CD14-positive monocyte (primary cell): ENCODE data around the gene AHCY. TPM values are rescaled to one million over a fixed set of nuclear protein-coding genes. Genes with fewer than 3 reads are reported as not detected.
A peak's percentile ranks its signal among the peaks of the same experiment; 100 is the strongest.
"Not testable (repeated sequence)": the region's sequence is repeated elsewhere in the genome, so short reads cannot be mapped to it uniquely, and the experiment has no call there.

ENCODE experiments used
- DNase-seq, 3 donors: peaks; one replicate each; pipeline ENCODE4 v3.0.0-alpha.2; 2011 to 2022
- H2AFZ ChIP-seq: 2 replicates; pipeline ENCODE4 v1.6.0; 2012; ENCODE audit warnings: mild to moderate bottlenecking, low read depth, low read length, inconsistent platforms; ENCODE audit not compliant: insufficient read depth, poor library complexity, severe bottlenecking
- H3K27ac ChIP-seq, 2 donors: 1 replicate in 1 of 2; 2 replicates in 1 of 2; pipeline ENCODE4 v1.5.1; 2012 to 2013; ENCODE audit warnings: low read length in 2 of 2, control low read depth in 1 of 2, inconsistent platforms in 1 of 2, low read depth in 1 of 2, mild to moderate bottlenecking in 1 of 2
- H3K27me3 ChIP-seq, 2 donors: one replicate each; pipeline versions ENCODE4 v1.6.0 to v1.6.1; 2011 to 2013; ENCODE audit warnings: low read length in 2 of 2; ENCODE audit not compliant: control insufficient read depth in 2 of 2, insufficient read depth in 2 of 2
- H3K36me3 ChIP-seq, 2 donors: replicated peaks in 1 of 2; 1 replicate in 1 of 2; 2 replicates in 1 of 2; pipeline versions ENCODE4 v1.5.1 to v1.6.1; 2012 to 2013; ENCODE audit warnings: low read length in 2 of 2, control low read depth in 1 of 2, inconsistent platforms in 1 of 2, mild to moderate bottlenecking in 1 of 2; ENCODE audit not compliant: insufficient read depth in 2 of 2, control insufficient read depth in 1 of 2
- H3K4me1 ChIP-seq, 2 donors: 1 replicate in 1 of 2; 2 replicates in 1 of 2; pipeline versions ENCODE4 v1.5.1 to v1.6.1; 2012 to 2013; ENCODE audit warnings: low read length in 2 of 2, control low read depth in 1 of 2, inconsistent platforms in 1 of 2, mild to moderate bottlenecking in 1 of 2, moderate library complexity in 1 of 2; ENCODE audit not compliant: insufficient read depth in 2 of 2, control insufficient read depth in 1 of 2
- H3K4me2 ChIP-seq: replicated peaks from 2 replicates; pipeline ENCODE3; 2012; ENCODE audit warnings: low read length, moderate library complexity, mild to moderate bottlenecking; ENCODE audit not compliant: poor library complexity, severe bottlenecking; ENCODE audit errors: extremely low read depth
- H3K4me3 ChIP-seq, 3 experiments: fragments of 200-600 bp in 1 of 3; sonication (generic) in 1 of 3; replicated peaks in 1 of 3; 1 replicate in 2 of 3; 2 replicates in 1 of 3; pipeline ENCODE4 v1.5.1; 2011 to 2013; ENCODE audit warnings: low read length in 3 of 3, mild to moderate bottlenecking in 3 of 3, control low read depth in 2 of 3, low read depth in 2 of 3, inconsistent platforms in 1 of 3, moderate library complexity in 1 of 3
- H3K79me2 ChIP-seq: 2 replicates; pipeline ENCODE4 v1.6.0; 2012; ENCODE audit warnings: mild to moderate bottlenecking, control low read depth, inconsistent platforms, low read length, moderate library complexity; ENCODE audit not compliant: insufficient read depth
- H3K9ac ChIP-seq: 2 replicates; pipeline ENCODE4 v1.6.0; 2017; ENCODE audit warnings: low read length, mild to moderate bottlenecking; ENCODE audit not compliant: insufficient read depth, poor library complexity, severe bottlenecking
- H3K9me3 ChIP-seq, 2 donors: replicated peaks in 1 of 2; 1 replicate in 1 of 2; 2 replicates in 1 of 2; pipeline versions ENCODE4 v1.5.1 to v1.6.1; 2012 to 2013; ENCODE audit warnings: low read length in 2 of 2, control low read depth in 1 of 2; ENCODE audit not compliant: control insufficient read depth in 1 of 2, insufficient read depth in 1 of 2
- H4K20me1 ChIP-seq: 2 replicates; pipeline ENCODE4 v1.6.0; 2012; ENCODE audit warnings: mild to moderate bottlenecking, low read length, control low read depth, moderate library complexity; ENCODE audit not compliant: insufficient read depth
- H3K27ac Mint-ChIP-seq, 7 donors: one replicate each; pipeline ENCODE4 v1.8.0; 2020; ENCODE audit warnings: mild to moderate bottlenecking in 7 of 7, mixed read lengths in 7 of 7, moderate library complexity in 6 of 7, inconsistent platforms in 2 of 7
- H3K27me3 Mint-ChIP-seq, 3 donors: one replicate each; pipeline ENCODE4 v1.8.0; 2021 to 2022; ENCODE audit warnings: low read depth in 3 of 3, mild to moderate bottlenecking in 3 of 3, mixed read lengths in 3 of 3, moderate library complexity in 3 of 3, inconsistent platforms in 1 of 3
- H3K36me3 Mint-ChIP-seq, 2 donors: one replicate each; pipeline ENCODE4 v1.8.0; 2020; ENCODE audit warnings: mixed read lengths in 2 of 2, inconsistent platforms in 1 of 2, mild to moderate bottlenecking in 1 of 2
- H3K4me1 Mint-ChIP-seq: one replicate; pipeline ENCODE4 v1.8.0; 2020; ENCODE audit warnings: mild to moderate bottlenecking, mixed read lengths
- H3K4me3 Mint-ChIP-seq, 2 donors: one replicate each; pipeline ENCODE4 v1.8.0; 2020; ENCODE audit warnings: mild to moderate bottlenecking in 2 of 2, mixed read lengths in 2 of 2, moderate library complexity in 1 of 2
- H3K9me3 Mint-ChIP-seq, 7 donors: one replicate each; pipeline ENCODE4 v1.8.0; 2020 to 2022; ENCODE audit warnings: mixed read lengths in 7 of 7, mild to moderate bottlenecking in 6 of 7, moderate library complexity in 6 of 7, inconsistent platforms in 2 of 7
- WGBS: methylation state at CpG from one replicate; pipeline ENCODE4 v1.1.5; 2013; ENCODE audit warnings: missing lambda C conversion rate; ENCODE audit not compliant: insufficient coverage; 5-methylcytosine and 5-hydroxymethylcytosine counted together
- intact Hi-C, 2 donors: fragments of 100-400 bp; cut with micrococcal nuclease; formaldehyde crosslinking; loops; one replicate each; pipeline versions ENCODE4 v1.15.0 to v1.15.1; 2023
- polyA plus RNA-seq, 3 donors: library from polyadenylated mRNA; depleted of rRNA in 1 of 3; unstranded in 2 of 3; stranded (reverse) in 1 of 3; fragments of 300-500 nt in 2 of 3; fragments of >200 nt in 1 of 3; fragmentation: Illumina TruSeq in 2 of 3; gene quantifications; 1 replicate in 2 of 3; 2 replicates in 1 of 3; pipeline ENCODE4 v1.2.3, GENCODE V29; 2012 to 2021
- TF ChIP-seq, protein P1 (sequence below): fragments of 200-600 bp; IDR thresholded peaks from one replicate; pipeline ENCODE4 v1.8.0; 2022; ENCODE audit warnings: antibody characterized with exemption, mild to moderate bottlenecking

Gene AHCY
- polyA plus RNA-seq, 3 donors = 35.7 to 42.7 (median 41.1) TPM

DNA sequence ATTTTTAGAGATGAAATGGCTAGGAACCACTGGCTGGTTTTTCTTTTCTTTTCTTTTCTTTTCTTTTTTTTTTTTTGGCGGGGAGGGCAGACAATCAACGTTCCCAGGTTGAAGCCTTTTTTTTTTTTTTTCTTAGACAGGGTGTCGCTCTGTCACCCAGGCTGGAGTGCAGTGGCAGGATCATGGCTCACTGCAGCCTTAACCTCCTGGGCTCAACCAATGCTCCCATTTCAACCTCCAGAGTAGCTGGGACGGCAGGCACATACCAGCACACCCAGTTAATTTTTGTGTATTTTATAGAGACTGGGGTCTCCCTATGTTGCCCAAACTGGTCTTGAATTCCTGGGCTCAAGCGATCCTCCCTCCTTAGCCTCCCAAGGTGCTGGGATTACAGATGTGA lies 41.1 kb upstream of the AHCY start:
- no peaks in the 10 kb centered on the region for H3K36me3 ChIP-seq
- H3K36me3 Mint-ChIP-seq = no peaks in the 10 kb centered on the region
- H3K4me3 ChIP-seq = no peak overlapping the region
- DNase-seq = no peak
- H3K27ac Mint-ChIP-seq = peak overlapping the region in 1 of 7 donors; percentile 50
- peaks cover 2% of the 10 kb centered on the region for H3K4me1 Mint-ChIP-seq
- H3K9me3 ChIP-seq = no peaks in the 10 kb centered on the region
- H3K4me2 ChIP-seq = no peak overlapping the region
- H3K9ac ChIP-seq = no peak overlapping the region
- TF ChIP-seq, protein P1, sequence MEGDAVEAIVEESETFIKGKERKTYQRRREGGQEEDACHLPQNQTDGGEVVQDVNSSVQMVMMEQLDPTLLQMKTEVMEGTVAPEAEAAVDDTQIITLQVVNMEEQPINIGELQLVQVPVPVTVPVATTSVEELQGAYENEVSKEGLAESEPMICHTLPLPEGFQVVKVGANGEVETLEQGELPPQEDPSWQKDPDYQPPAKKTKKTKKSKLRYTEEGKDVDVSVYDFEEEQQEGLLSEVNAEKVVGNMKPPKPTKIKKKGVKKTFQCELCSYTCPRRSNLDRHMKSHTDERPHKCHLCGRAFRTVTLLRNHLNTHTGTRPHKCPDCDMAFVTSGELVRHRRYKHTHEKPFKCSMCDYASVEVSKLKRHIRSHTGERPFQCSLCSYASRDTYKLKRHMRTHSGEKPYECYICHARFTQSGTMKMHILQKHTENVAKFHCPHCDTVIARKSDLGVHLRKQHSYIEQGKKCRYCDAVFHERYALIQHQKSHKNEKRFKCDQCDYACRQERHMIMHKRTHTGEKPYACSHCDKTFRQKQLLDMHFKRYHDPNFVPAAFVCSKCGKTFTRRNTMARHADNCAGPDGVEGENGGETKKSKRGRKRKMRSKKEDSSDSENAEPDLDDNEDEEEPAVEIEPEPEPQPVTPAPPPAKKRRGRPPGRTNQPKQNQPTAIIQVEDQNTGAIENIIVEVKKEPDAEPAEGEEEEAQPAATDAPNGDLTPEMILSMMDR = no peak
- no peaks in the 10 kb centered on the region for H3K27me3 ChIP-seq
- H4K20me1 ChIP-seq = no peaks in the 10 kb centered on the region
- no peaks in the 10 kb centered on the region for H3K4me1 ChIP-seq
- intact Hi-C loops = no loop called here
- no peak overlapping the region for H3K27ac ChIP-seq
- peaks cover 1 to 7% (median 3%) of the 10 kb centered on the region in 3 donors for H3K27me3 Mint-ChIP-seq
- no peak overlapping the region for H3K4me3 Mint-ChIP-seq
- no peak overlapping the region for H2AFZ ChIP-seq
- no CpG with 5 or more reads among the region's 5 CpGs for WGBS
- no peaks in the 10 kb centered on the region for H3K9me3 Mint-ChIP-seq
- no peaks in the 10 kb centered on the region for H3K79me2 ChIP-seq

DNA sequence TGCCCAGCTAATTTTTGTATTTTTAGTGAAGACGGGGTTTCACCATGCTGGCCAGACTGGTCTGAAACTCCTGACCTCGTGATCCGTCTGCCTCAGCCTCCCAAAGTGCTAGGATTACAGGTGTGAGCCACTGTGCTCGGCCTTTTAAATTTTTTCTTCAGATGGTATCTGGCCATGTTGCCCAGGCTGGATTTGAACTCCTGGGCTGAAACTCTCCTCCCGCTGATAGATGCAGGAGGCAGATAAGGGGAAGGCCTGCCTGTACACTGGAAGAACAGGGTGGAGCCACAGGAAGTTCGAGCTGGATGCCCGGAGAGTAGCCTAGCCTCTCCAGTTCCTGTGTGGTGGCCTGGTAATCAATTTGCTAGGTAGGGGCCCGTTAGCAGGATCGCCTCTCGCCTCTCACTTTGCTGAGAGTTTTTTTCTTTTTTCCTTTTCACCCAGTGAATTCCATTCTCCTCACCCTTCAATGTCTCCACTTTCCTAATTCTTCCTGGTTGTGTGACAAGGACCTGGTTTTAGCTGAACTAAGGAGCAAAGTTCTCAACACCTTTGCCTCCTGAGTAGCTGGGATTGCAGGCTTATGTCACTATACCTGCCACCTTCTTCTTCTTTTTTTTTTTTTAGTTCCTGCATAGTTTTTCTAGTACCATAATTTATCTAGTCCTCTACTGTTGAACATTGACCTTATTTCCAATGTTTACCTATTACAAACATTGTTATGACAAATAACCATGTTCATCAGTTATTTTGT lies 40.5 kb upstream of the AHCY start:
- no peak for DNase-seq
- intact Hi-C loops = no loop called here
- Mint-ChIP-seq H3K4me1 (peaks cover 2% of the 10 kb centered on the region), H3K36me3 (no peaks in the 10 kb centered on the region), H3K27ac (peak overlapping the region in 1 of 7 donors; percentile 66), H3K27me3 (peaks cover 1 to 7% (median 3%) of the 10 kb centered on the region in 3 donors), H3K4me3 (no peak overlapping the region), H3K9me3 (no peaks in the 10 kb centered on the region)
- 81% methylated on average over 9 of the region's 10 CpGs for WGBS
- Histone ChIP-seq H3K9ac (no peak overlapping the region), H3K36me3 (no peaks in the 10 kb centered on the region), H3K27ac (no peak overlapping the region), H2AFZ (no peak overlapping the region), H3K79me2 (no peaks in the 10 kb centered on the region), H3K4me1 (no peaks in the 10 kb centered on the region), H3K27me3 (no peaks in the 10 kb centered on the region), H3K9me3 (no peaks in the 10 kb centered on the region), H3K4me2 (no peak overlapping the region), H3K4me3 (no peak overlapping the region), H4K20me1 (no peaks in the 10 kb centered on the region)
- TF ChIP-seq, protein P1 = no peak

DNA sequence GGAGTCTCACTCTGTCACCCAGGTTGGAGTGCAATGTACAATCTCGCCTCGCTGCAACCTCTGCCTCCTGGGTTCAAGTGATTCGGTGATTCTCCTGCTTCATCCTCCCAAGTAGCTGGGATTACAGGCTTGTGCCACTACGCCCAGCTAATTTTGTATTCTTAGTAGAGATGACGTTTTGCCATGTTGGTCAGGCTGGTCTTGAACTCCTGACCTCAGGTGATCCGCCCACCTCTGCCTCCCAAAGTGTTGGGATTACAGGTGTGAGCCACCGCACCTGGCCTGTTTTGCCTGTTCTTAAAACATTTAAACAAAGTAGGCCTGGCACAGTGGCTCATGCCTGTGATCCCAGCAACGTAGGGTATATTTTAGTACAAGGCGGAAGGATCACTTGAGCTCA lies 38.0 kb upstream of the AHCY start:
- H3K4me3 Mint-ChIP-seq, intact Hi-C loops, H3K4me1 Mint-ChIP-seq, H3K27ac Mint-ChIP-seq, H3K9me3 Mint-ChIP-seq, H2AFZ ChIP-seq, H3K9ac ChIP-seq, H3K36me3 Mint-ChIP-seq, H3K27ac ChIP-seq, H3K79me2 ChIP-seq, H3K4me3 ChIP-seq, H3K27me3 ChIP-seq, H4K20me1 ChIP-seq, H3K4me1 ChIP-seq, H3K36me3 ChIP-seq, H3K9me3 ChIP-seq, H3K4me2 ChIP-seq, DNase-seq, H3K27me3 Mint-ChIP-seq: not testable (repeated sequence)
- WGBS = 100% methylated on average over 7 of the region's 9 CpGs
